Measurements from ENCODE around the gene MACROD1. TPM values are rescaled to one million over a fixed set of nuclear protein-coding genes. Genes with fewer than 3 reads are reported as not detected.

MACROD1 gene
- total RNA-seq, 4 donors from 2014 or later: 28.8 to 70.7 (median 33.7) TPM

- TF ChIP-seq CTCF (IDR thresholded peaks at IDR 0.05) (no peak), POLR2A (IDR thresholded peaks at IDR 0.05; ENCODE audit: low read depth) (no peak), EP300 (IDR thresholded peaks at IDR 0.05) (no peak), POLR2AphosphoS5 (IDR thresholded peaks at IDR 0.05) (no peak)
- intact Hi-C loops (cut with DNase I): no loop called here
- WGBS: 77% methylated on average over 18 of the region's 18 CpGs
- peaks cover 6 to 55% (median 40%) of the 10 kb centered on the region in 4 donors for H3K36me3 ChIP-seq
- H3K27ac ChIP-seq (replicated peaks in 1 of 4): peak overlapping the region in 3 of 4 donors; percentile 71 to 81 (median 78)
- no peaks in the 10 kb centered on the region for H3K27me3 ChIP-seq
- DNase-seq (ENCODE audit: extremely low spot score): no peak
- no peaks in the 10 kb centered on the region for H3K9me3 ChIP-seq
- H3K4me3 ChIP-seq: no peak overlapping the region
- peaks cover 18 to 46% (median 34%) of the 10 kb centered on the region in 4 donors for H3K4me1 ChIP-seq
Measured at GRCh38 chr11:64208796-64209562, 43.1 kb upstream of the MACROD1 start.

- Histone ChIP-seq H3K27ac (replicated peaks in 1 of 4) (peak overlapping the region; percentile 71 to 81 (median 77)), H3K36me3 (peaks cover 13 to 62% (median 48%) of the 10 kb centered on the region in 4 donors), H3K27me3 (no peaks in the 10 kb centered on the region), H3K4me1 (peaks cover 19 to 50% (median 35%) of the 10 kb centered on the region in 4 donors), H3K9me3 (no peaks in the 10 kb centered on the region), H3K4me3 (peak overlapping the region; percentile 40 to 56 (median 46))
- WGBS: 71% methylated on average over 8 of the region's 23 CpGs
- no peak for TF ChIP-seq EP300 (IDR thresholded peaks at IDR 0.05)
- no peak for TF ChIP-seq POLR2A (IDR thresholded peaks at IDR 0.05; ENCODE audit: low read depth)
- no peak for TF ChIP-seq CTCF (IDR thresholded peaks at IDR 0.05)
- no peak for TF ChIP-seq POLR2AphosphoS5 (IDR thresholded peaks at IDR 0.05)
- intact Hi-C loops (cut with DNase I): no loop called here
- no peak for DNase-seq (ENCODE audit: extremely low spot score)
Measured at GRCh38 chr11:64208086-64208795, 42.3 kb upstream of the MACROD1 start.

- H3K36me3 ChIP-seq: peaks cover 21 to 70% (median 55%) of the 10 kb centered on the region in 4 donors
- H3K4me3 ChIP-seq: peak overlapping the region; percentile 40 to 56 (median 46)
- intact Hi-C loops (cut with DNase I): no loop called here
Measured at GRCh38 chr11:64207256-64208085, 41.6 kb upstream of the MACROD1 start.

More at GRCh38 chr11:64207256-64208085, 41.6 kb upstream of the MACROD1 start:
- Histone ChIP-seq H3K27me3 (no peaks in the 10 kb centered on the region), H3K27ac (replicated peaks in 1 of 4) (peak overlapping the region; percentile 71 to 81 (median 77)), H3K9me3 (no peaks in the 10 kb centered on the region), H3K4me1 (peaks cover 19 to 50% (median 35%) of the 10 kb centered on the region in 4 donors)
- TF ChIP-seq EP300 (IDR thresholded peaks at IDR 0.05) (no peak), POLR2AphosphoS5 (IDR thresholded peaks at IDR 0.05) (peak in 1 of 2 donors; percentile 50), POLR2A (IDR thresholded peaks at IDR 0.05; ENCODE audit: low read depth) (no peak), CTCF (IDR thresholded peaks at IDR 0.05) (no peak)
- DNase-seq (ENCODE audit: extremely low spot score): no peak
- WGBS: 48% methylated on average over 10 of the region's 30 CpGs

Data from esophagus muscularis mucosa (tissue), 4 donors.